GM18951 (cell line): ENCODE results near the gene SLC6A3.

ENCODE experiments used
- POLR2A ChIP-seq: IDR thresholded peaks from 4 replicates; pipeline ENCODE4 v1.6.1; 2011; ENCODE audit warnings: mild to moderate bottlenecking; ENCODE audit not compliant: insufficient read length, insufficient read depth; ENCODE audit errors: extremely low read depth
- in situ Hi-C: fragments of 300-500 bp; cut with MboI; formaldehyde crosslinking; loops from one replicate; pipeline ENCODE4 v1.12.0; 2022; ENCODE audit warnings: low sequenced_read_pairs, mixed read lengths, inconsistent platforms; ENCODE audit not compliant: unreplicated experiment

SLC6A3 gene

GRCh38 chr5:1354576-1354975 lies 90.7 kb downstream of the SLC6A3 start:
- in situ Hi-C loops: no loop called here
- no peak for TF ChIP-seq POLR2A

- TF ChIP-seq POLR2A: no peak
- in situ Hi-C loops: no loop called here
These were observed 92.7 kb downstream of the SLC6A3 start for GRCh38 chr5:1352231-1353219.

GRCh38 chr5:1351156-1351555 lies 94.1 kb downstream of the SLC6A3 start:
- TF ChIP-seq POLR2A: no peak
- in situ Hi-C loops: no loop called here

GRCh38 chr5:1349246-1349645 lies 96.0 kb downstream of the SLC6A3 start:
- TF ChIP-seq POLR2A: no peak
- in situ Hi-C loops: no loop called here

GRCh38 chr5:1348986-1349245 lies 96.3 kb downstream of the SLC6A3 start:
- in situ Hi-C loops: no loop called here
- TF ChIP-seq POLR2A: no peak

- in situ Hi-C loops: no loop called here
These were observed 97.7 kb downstream of the SLC6A3 start for GRCh38 chr5:1347571-1347970.

GRCh38 chr5:1346627-1347440 lies 98.4 kb downstream of the SLC6A3 start:
- in situ Hi-C loops: no loop called here
- TF ChIP-seq POLR2A: no peak

More at GRCh38 chr5:1347571-1347970, 97.7 kb downstream of the SLC6A3 start:
- TF ChIP-seq POLR2A: no peak

GRCh38 chr5:1345876-1346626 lies 99.2 kb downstream of the SLC6A3 start:
- in situ Hi-C loops: no loop called here
- no peak for TF ChIP-seq POLR2A

GRCh38 chr5:1344975-1345838 lies 100.0 kb downstream of the SLC6A3 start, which contains the start of gene CLPTM1L:
TSS of gene CLPTM1L (minus strand) at chr5:1345099. CDS start at chr5:1344841, 258 bp downstream.
- in situ Hi-C loops: no loop called here
- TF ChIP-seq POLR2A: peak; percentile 90

- in situ Hi-C loops: no loop called here
- no peak for TF ChIP-seq POLR2A
These were observed 101.0 kb downstream of the SLC6A3 start for GRCh38 chr5:1343931-1344901.

GRCh38 chr5:1343315-1343751 lies 101.9 kb downstream of the SLC6A3 start:
- in situ Hi-C loops: no loop called here
- no peak for TF ChIP-seq POLR2A
